Dendritic cell treated with granulocyte-macrophage colony-stimulating factor and Interleukin-4, amounts not matched to agents 40 ng/mL and 50 ng/mL, for 4 days (primary cell): Measurements from ENCODE around the gene GJC1.
A peak's percentile ranks its signal among the peaks of the same experiment; 100 is the strongest.

ENCODE experiments used
- H3K27ac Mint-ChIP-seq: one replicate; pipeline ENCODE4 v1.8.0; 2022; ENCODE audit warnings: mild to moderate bottlenecking, mixed read lengths
- H3K27me3 Mint-ChIP-seq: one replicate; pipeline ENCODE4 v1.8.0; 2022; ENCODE audit warnings: mild to moderate bottlenecking, mixed read lengths
- H3K36me3 Mint-ChIP-seq: one replicate; pipeline ENCODE4 v1.8.0; 2022; ENCODE audit warnings: low read depth, mixed read lengths
- H3K4me1 Mint-ChIP-seq: one replicate; pipeline ENCODE4 v1.8.0; 2022; ENCODE audit warnings: low read depth, mixed read lengths
- H3K4me3 Mint-ChIP-seq: one replicate; pipeline ENCODE4 v1.8.0; 2022; ENCODE audit warnings: mild to moderate bottlenecking, moderate library complexity, mixed read lengths
- H3K9me3 Mint-ChIP-seq: one replicate; pipeline ENCODE4 v1.8.0; 2022; ENCODE audit warnings: mixed read lengths
- intact Hi-C: fragments of 100-400 bp; cut with micrococcal nuclease; formaldehyde crosslinking; loops from one replicate; pipeline ENCODE4 v1.15.0; 2022

Gene GJC1

DNA sequence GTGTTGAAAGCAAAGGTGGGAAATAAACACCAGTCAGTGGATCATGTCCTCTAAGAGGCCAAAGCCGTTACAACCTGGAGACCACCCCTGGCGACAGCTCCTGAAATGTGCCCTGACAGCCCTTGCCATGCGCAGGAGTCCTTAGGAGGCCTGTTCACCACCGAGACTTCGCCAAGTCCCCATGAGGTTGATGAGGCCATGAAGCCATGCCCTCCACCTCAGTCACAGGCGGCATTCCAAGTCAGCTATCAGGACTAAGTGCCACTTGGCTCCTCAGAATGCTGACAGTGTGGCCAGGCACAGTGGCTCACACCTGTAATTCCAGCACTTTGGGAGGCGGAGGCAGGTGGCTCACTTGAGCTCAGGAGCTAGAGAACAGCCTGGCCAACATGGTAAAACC lies 44.2 kb downstream of the GJC1 start:
- H3K9me3 Mint-ChIP-seq: no peaks in the 10 kb centered on the region
- H3K36me3 Mint-ChIP-seq: no peaks in the 10 kb centered on the region
- intact Hi-C loops: no loop called here
- peaks cover 25% of the 10 kb centered on the region for H3K27me3 Mint-ChIP-seq
- H3K4me1 Mint-ChIP-seq: no peaks in the 10 kb centered on the region
- no peak overlapping the region for H3K27ac Mint-ChIP-seq
- H3K4me3 Mint-ChIP-seq: no peak overlapping the region

DNA sequence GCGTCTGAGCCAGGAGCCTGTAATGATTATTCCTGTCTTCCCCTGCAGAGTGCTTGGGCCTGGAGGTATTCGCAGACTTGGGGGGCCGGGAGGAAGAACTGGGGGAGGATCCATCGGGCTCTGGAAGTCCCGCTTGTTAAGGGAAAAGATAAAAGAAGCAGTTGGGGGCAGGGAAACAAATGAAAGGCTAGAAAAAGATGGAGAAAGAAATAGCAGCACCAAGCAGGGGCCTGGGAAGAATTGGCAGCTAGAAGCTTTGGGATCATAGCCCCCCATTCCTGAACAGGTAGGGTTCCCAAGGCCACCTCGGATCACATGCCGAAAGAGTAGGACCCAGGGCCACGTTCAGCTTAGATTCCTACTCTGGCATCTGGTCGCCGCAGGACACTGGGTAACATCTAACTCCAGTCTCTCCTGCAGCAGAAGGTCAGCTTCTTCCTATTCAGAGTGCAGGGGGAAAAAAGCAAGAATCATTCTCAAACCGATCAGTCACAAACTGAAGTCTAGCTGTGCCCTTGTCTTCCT lies 47.7 kb downstream of the GJC1 start:
- no peaks in the 10 kb centered on the region for H3K36me3 Mint-ChIP-seq
- H3K4me3 Mint-ChIP-seq: no peak overlapping the region
- H3K9me3 Mint-ChIP-seq: no peaks in the 10 kb centered on the region
- H3K4me1 Mint-ChIP-seq: peaks cover 12% of the 10 kb centered on the region
- H3K27me3 Mint-ChIP-seq: peaks cover 54% of the 10 kb centered on the region
- intact Hi-C loops: no loop called here
- H3K27ac Mint-ChIP-seq: no peak overlapping the region

DNA sequence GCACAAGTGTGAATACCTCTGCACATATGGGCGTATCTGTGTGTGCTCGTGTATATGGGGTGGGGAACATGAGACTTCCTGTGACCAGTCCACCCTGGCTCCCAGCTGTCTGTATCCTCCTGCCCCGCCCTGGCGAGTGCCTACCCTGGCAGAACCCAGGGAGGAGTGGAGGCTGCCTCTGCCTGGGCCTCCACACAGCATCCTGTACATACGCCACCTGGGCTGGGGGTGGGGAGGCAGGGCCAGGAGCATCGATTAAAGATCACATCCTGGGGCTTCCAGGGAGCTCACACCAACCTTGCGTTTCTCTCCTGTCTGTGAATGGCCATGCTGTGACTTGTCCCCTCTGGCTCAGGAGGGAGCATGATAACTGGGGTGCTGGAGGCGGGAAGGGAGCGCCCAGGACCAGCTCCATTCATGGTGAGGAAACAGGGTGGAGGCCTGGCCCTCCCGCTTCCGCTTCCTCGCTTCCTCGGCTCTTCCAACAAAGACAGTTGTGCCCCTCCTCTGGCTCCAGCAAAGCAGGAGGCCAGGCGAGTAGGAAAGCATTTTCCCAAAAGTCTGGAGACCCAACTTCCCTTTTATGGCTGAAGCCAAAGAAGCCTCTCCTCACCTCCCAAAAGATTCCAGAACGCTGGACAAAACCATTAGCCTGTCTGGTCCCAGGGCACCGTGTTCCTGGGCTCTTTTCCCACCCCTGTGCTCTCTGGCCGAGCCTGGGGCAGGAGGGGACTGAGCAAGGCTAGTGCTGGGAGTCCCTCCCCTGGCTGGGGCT lies 48.3 kb downstream of the GJC1 start:
- H3K27ac Mint-ChIP-seq: no peak overlapping the region
- H3K9me3 Mint-ChIP-seq: no peaks in the 10 kb centered on the region
- H3K36me3 Mint-ChIP-seq: no peaks in the 10 kb centered on the region
- peaks cover 56% of the 10 kb centered on the region for H3K27me3 Mint-ChIP-seq
- H3K4me1 Mint-ChIP-seq: peaks cover 12% of the 10 kb centered on the region
- intact Hi-C loops: no loop called here
- no peak overlapping the region for H3K4me3 Mint-ChIP-seq

DNA sequence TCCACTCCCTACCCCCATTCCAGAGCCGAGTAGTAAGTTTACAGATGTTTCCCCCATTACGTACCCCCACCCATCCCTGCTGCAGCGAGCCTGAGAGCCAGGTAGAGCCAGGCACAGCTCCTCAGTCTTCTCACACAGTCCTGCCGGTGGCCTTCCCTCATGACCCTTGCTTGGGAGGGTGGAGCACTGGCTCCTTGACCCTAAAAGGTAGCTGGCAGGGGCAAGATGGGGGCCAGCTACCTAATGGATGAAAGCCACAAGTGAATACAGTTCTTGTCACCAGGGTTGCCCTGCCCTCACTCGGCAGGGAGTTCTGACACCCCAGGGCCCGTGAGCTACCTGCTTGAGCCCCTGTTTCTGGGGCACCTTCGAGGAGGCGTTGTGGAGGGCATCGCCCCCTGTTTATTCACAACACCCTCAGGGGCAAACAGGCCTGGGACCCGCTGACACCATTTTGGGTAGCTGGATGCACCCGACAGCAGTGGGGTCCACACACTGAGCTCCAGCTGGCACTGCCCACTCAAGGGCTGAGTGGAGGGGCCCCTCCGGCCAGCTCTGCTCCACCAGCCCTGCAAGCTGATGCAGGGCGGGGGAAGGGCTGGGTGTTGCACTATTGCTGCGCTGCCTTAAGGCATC lies 49.1 kb downstream of the GJC1 start:
- Mint-ChIP-seq H3K4me3 (no peak overlapping the region), H3K27ac (no peak overlapping the region), H3K27me3 (peaks cover 62% of the 10 kb centered on the region), H3K36me3 (no peaks in the 10 kb centered on the region), H3K9me3 (no peaks in the 10 kb centered on the region), H3K4me1 (peaks cover 17% of the 10 kb centered on the region)
- intact Hi-C loops: no loop called here

DNA sequence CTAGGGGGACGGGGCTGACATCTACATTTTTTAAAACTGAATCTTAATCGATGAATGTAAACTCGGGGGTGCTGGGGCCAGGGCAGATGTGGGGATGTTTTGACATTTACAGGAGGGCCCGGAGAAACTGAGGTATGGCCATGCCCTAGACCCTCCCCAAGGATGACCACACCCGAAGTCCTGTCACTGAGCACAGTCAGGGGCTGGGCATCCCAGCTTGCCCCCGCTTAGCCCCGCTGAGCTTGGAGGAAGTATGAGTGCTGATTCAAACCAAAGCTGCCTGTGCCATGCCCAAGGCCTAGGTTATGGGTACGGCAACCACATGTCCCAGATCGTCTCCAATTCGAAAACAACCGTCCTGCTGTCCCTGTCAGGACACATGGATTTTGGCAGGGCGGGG lies 49.9 kb downstream of the GJC1 start:
- no peaks in the 10 kb centered on the region for H3K36me3 Mint-ChIP-seq
- intact Hi-C loops: no loop called here
- peaks cover 25% of the 10 kb centered on the region for H3K4me1 Mint-ChIP-seq
- no peak overlapping the region for H3K27ac Mint-ChIP-seq
- peaks cover 66% of the 10 kb centered on the region for H3K27me3 Mint-ChIP-seq
- H3K9me3 Mint-ChIP-seq: no peaks in the 10 kb centered on the region
- H3K4me3 Mint-ChIP-seq: no peak overlapping the region

DNA sequence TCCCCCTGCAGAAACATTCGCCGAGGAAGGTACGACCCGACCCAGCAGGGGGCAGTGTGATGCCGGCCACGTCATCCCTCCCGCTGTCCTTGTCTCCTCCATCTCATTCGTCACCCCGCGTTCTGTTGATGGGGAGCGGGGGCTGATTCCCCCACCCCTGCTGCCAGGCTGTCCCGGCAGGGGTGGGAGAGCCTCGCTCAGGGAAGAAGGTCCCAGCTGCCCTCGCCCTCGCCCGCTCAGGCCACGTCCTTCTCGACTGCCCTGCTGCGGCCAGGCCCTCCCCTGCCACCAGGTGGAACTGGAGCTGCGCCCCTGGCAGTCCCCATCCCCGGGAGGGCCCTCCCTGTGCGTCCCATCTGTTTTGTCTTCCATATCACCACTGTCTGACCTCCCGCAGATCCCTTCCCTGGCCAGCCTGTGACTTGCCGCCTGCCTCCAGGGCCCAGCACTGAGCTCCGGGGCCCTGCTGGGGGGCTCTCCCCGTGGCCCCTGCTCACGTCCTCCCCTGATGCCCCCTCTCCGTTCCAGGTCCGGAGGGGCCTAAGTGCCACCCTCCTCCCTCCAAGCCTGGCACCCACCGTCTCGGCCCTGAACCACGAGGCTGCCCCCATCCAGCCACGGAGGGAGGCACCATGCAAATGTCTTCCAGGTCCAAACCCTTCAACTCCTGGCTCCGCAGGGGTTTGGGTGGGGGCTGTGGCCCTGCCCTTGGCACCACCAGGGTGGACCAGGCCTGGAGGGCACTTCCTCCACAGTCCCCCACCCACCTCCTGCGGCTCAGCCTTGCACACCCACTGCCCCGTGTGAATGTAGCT lies 50.7 kb downstream of the GJC1 start:
- no peaks in the 10 kb centered on the region for H3K9me3 Mint-ChIP-seq
- H3K27me3 Mint-ChIP-seq: peaks cover 72% of the 10 kb centered on the region
- no peak overlapping the region for H3K27ac Mint-ChIP-seq
- intact Hi-C loops: loop anchor here (1.0 to 5.0 kb wide), 3 partner anchors 53 to 243 kb away; partner anchors contain the start of gene GJC1
- peak overlapping the region; percentile 53 for H3K4me3 Mint-ChIP-seq
- peaks cover 30% of the 10 kb centered on the region for H3K4me1 Mint-ChIP-seq
- H3K36me3 Mint-ChIP-seq: no peaks in the 10 kb centered on the region

DNA sequence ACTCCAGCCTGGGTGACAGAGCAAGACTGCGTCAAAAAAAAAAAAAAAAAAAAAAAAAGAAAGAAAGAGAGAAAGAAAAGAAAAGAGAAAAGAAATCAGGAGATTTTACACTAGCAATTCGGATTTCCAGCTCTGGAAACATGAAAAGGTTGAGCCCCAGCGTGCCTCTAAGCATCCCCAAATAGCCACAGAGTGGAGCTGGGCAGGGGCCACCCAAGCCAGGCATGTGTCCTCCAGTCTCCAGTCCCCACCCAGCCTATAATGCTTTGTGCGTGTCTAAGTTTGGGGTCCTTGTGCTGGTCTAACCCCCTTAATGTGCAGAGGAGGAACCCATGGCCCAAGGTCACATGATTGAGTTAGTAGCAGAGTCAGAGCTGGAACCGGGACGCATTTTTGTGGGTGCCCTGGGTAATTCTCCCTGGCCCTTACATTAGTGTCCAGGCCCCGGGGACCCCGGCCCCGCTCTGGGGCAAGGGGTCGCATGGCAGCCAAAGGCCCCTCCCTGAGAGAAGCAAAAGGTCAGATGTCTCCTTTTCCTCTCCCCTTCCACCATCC lies 51.4 kb downstream of the GJC1 start:
- Mint-ChIP-seq H3K27me3 (peaks cover 76% of the 10 kb centered on the region), H3K27ac (no peak overlapping the region), H3K36me3 (no peaks in the 10 kb centered on the region), H3K4me3 (peak overlapping the region; percentile 17), H3K9me3 (no peaks in the 10 kb centered on the region), H3K4me1 (peaks cover 30% of the 10 kb centered on the region)
- intact Hi-C loops: loop anchor here (1.0 to 5.0 kb wide), 3 partner anchors 54 to 244 kb away; partner anchors contain the start of gene GJC1

DNA sequence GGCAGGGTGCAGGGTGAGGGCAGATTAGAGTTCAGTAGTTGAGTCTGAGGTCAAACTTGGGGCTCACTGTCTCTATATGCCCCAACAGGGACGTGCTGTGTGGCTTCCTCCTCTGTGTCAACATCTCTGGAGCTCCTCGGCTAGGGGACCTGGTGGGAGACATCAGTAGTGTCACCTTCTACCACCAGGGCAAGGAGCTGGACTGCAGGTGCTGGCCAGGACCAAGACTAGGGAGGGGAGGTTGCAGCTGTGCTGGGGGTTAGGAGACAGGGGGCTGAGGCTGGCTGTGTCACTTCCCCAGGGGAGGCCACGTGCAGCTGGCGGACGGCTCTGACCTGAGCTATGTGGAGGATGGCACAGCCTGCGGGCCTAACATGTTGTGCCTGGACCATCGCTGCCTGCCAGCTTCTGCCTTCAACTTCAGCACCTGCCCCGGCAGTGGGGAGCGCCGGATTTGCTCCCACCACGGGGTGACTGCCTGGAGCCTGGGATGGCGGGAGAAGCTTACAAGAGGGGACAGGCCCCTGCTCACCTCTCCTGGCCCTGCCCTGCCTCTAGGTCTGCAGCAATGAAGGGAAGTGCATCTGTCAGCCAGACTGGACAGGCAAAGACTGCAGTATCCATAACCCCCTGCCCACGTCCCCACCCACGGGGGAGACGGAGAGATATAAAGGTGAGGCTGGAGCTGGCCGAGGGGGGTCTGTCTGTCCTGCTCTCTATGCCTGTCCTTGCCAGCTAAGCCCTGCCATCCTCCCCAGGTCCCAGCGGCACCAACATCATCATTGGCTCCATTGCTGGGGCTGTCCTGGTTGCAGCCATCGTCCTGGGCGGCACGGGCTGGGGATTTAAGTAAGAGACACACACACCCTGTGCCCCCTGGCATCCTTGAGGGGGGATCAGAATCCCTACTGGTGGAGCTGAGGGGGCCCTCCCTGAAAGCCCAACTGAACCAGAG lies 52.4 kb downstream of the GJC1 start:
- no peaks in the 10 kb centered on the region for H3K9me3 Mint-ChIP-seq
- H3K4me1 Mint-ChIP-seq: peaks cover 30% of the 10 kb centered on the region
- intact Hi-C loops: loop anchor here (5.0 kb wide), 2 partner anchors 55 to 245 kb away; partner anchors contain the start of gene GJC1
- H3K27ac Mint-ChIP-seq: no peak overlapping the region
- no peaks in the 10 kb centered on the region for H3K36me3 Mint-ChIP-seq
- H3K4me3 Mint-ChIP-seq: no peak overlapping the region
- peaks cover 84% of the 10 kb centered on the region for H3K27me3 Mint-ChIP-seq

DNA sequence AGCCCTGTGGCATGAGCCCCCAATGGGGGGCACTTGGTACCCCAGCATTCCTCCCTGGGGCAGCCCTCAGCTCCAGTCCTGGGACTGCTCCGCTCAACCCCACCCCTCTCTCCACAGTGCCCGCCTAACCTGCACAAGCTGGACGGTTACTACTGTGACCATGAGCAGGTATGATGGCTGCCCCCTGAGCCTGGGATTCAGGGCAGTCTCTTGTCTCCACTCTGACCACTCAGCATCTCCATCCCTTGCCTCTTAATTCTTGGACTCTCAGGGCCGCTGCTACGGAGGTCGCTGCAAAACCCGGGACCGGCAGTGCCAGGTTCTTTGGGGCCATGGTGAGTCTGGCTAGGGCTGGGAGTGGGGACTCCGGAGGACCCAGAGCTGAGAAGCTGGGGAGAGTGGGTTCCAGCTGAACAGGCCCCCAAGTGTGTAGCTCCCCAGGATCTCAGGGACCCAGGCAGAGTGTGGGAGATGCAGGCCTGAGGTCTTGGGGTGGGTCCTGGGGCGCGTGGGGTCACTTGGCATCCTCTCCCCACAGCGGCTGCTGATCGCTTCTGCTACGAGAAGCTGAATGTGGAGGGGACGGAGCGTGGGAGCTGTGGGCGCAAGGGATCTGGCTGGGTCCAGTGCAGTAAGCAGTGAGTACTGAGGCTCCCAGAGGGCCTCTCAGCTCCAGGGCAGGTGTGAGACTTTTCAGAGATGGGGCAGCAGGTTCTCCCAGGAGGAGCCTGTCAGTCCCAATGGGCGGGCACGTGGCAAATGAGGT lies 53.3 kb downstream of the GJC1 start:
- H3K4me3 Mint-ChIP-seq: no peak overlapping the region
- no peaks in the 10 kb centered on the region for H3K9me3 Mint-ChIP-seq
- peaks cover 87% of the 10 kb centered on the region for H3K27me3 Mint-ChIP-seq
- H3K27ac Mint-ChIP-seq: no peak overlapping the region
- H3K36me3 Mint-ChIP-seq: no peaks in the 10 kb centered on the region
- intact Hi-C loops: loop anchor here (5.0 kb wide), 2 partner anchors 55 to 245 kb away; partner anchors contain the start of gene GJC1
- H3K4me1 Mint-ChIP-seq: peaks cover 33% of the 10 kb centered on the region

DNA sequence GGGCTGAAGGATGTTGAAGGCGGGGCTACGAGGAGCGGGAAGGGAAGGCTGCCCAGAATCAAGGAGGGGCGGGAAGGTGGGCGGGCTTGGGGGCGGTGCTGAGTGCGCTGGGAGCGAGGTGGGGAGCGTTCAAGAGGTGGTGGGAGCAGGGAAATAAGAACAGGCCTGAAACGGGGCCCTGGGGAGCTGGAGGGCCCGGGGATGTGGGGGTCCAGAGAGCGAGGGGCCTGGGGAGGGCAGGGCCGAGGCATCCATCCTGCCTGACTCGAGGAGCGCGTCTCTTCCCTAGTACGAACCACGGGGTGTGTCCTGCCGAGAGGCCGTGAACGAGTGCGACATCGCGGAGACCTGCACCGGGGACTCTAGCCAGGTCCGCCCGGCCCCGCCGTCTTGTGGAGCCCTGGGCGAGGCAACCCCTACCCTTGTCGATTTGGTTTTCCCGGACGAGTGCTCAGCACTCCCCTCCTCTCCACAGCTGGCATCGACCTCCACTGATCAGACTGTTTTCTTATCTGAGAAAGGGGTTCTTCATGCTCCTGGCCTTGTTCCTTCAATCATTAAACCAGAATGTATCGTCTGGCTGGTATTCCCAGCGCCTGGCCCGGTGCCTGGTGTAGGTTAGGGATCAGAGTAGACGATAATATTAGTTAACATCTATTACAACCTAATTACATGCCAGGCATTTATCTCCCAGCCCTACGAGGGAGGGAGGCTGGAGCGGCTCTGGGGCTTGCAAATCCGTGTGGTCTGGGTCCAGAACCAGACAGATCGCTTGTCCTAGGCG lies 54.1 kb downstream of the GJC1 start:
- Mint-ChIP-seq H3K4me3 (peak overlapping the region; percentile 79), H3K4me1 (peaks cover 39% of the 10 kb centered on the region), H3K27ac (peak overlapping the region; percentile 20), H3K36me3 (no peaks in the 10 kb centered on the region), H3K27me3 (peaks cover 86% of the 10 kb centered on the region), H3K9me3 (no peaks in the 10 kb centered on the region)
- intact Hi-C loops: loop anchor here (1.0 to 5.0 kb wide), 3 partner anchors 56 to 246 kb away; partner anchors contain the start of gene GJC1

DNA sequence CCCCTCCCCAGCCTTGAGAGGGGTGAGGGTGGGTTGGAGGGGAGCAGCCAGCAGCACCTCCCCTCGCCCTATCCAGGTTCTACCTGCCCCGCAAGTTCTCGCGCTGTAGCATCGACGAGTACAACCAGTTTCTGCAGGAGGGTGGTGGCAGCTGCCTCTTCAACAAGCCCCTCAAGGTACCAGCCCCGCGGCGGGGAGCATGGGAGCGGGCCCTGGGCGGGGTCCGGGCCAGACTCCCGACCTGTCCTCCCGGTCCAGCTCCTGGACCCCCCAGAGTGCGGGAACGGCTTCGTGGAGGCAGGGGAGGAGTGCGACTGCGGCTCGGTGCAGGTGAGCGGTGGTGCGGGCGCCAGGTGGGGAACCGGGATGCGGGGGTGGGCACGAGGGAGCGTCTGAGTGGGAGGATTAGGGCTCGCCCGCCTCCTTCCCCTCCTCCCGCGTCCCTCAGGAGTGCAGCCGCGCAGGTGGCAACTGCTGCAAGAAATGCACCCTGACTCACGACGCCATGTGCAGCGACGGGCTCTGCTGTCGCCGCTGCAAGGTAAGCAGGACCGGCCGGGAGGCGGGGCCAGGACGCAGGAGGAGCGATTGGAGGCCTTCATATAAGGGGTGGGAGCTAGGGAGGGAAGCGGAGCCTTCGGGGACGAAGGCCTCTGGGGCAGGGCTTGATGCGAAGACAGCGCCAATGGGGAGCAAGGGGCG lies 54.8 kb downstream of the GJC1 start:
- Mint-ChIP-seq H3K4me1 (peaks cover 39% of the 10 kb centered on the region), H3K36me3 (no peaks in the 10 kb centered on the region), H3K27me3 (peaks cover 79% of the 10 kb centered on the region), H3K27ac (peak overlapping the region; percentile 20), H3K4me3 (peak overlapping the region; percentile 79), H3K9me3 (no peaks in the 10 kb centered on the region)
- intact Hi-C loops: loop anchor here (1.0 to 5.0 kb wide), 3 partner anchors 57 to 247 kb away; partner anchors contain the start of gene GJC1
